ENCODE data around the gene WWOX. TPM values are rescaled to one million over a fixed set of nuclear protein-coding genes. Genes with fewer than 3 reads are reported as not detected.

The WWOX gene
- total RNA-seq, 1 experiment from 2014 or later = 15.6 TPM

DNA sequence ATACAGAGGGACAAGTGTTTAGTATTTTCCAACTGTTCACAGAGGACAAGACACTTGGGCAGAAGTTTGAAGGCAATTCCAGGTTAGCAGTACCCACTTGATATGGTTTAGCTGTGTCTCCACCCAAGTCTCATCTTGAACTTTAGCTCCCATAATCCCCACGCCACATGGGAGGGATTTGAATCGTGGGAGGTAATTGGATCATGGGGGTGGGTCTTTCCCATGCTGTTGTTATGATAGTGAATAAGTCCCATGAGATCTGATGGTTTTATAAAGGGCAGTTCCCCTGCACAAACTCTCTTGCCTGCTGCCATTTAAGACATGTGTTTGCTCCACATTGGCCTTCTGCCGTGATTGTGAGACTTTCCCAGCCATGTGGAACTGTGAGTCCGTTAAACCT lies 832.2 kb downstream of the WWOX start:
- peaks cover 2% of the 10 kb centered on the region for H3K23me2 ChIP-seq (ENCODE audit: insufficient read length, low read depth, low read length, poor library complexity, severe bottlenecking)
- H3K9me3 ChIP-seq (ENCODE audit: control insufficient read depth, low read depth, low read length) = no peaks in the 10 kb centered on the region
- Mint-ChIP-seq H3K36me3 (ENCODE audit: insufficient read depth in 1 of 3, low read depth in 3 of 3) (no peaks in the 10 kb centered on the region; a peak in 1 of 7 replicates), H3K9me3 (no peaks in the 10 kb centered on the region; a peak in 1 of 5 replicates), H3K27ac (no peak overlapping the region), H3K4me3 (no peak overlapping the region), H3K4me1 (no peaks in the 10 kb centered on the region), H3K27me3 (ENCODE audit: low read depth) (no peaks in the 10 kb centered on the region)
- H2BK5ac ChIP-seq (ENCODE audit: insufficient read length, low read length) = no peak overlapping the region
- no peak overlapping the region for H2BK20ac ChIP-seq (ENCODE audit: low read depth, low read length, poor library complexity, severe bottlenecking)
- H2AK5ac ChIP-seq (ENCODE audit: insufficient read length, low read length) = no peak overlapping the region
- H2BK12ac ChIP-seq (ENCODE audit: insufficient read length, low read depth, low read length) = no peak overlapping the region
- no peak overlapping the region for H3K56ac ChIP-seq (ENCODE audit: insufficient read length, low read depth, low read length)
- H3K14ac ChIP-seq (ENCODE audit: insufficient read depth, low read length) = no peak overlapping the region
- no peak overlapping the region for H3K9ac ChIP-seq (ENCODE audit: extremely low read depth, insufficient read length, low read length)
- TF ChIP-seq, protein P1, sequence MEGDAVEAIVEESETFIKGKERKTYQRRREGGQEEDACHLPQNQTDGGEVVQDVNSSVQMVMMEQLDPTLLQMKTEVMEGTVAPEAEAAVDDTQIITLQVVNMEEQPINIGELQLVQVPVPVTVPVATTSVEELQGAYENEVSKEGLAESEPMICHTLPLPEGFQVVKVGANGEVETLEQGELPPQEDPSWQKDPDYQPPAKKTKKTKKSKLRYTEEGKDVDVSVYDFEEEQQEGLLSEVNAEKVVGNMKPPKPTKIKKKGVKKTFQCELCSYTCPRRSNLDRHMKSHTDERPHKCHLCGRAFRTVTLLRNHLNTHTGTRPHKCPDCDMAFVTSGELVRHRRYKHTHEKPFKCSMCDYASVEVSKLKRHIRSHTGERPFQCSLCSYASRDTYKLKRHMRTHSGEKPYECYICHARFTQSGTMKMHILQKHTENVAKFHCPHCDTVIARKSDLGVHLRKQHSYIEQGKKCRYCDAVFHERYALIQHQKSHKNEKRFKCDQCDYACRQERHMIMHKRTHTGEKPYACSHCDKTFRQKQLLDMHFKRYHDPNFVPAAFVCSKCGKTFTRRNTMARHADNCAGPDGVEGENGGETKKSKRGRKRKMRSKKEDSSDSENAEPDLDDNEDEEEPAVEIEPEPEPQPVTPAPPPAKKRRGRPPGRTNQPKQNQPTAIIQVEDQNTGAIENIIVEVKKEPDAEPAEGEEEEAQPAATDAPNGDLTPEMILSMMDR (conservative IDR thresholded peaks at IDR 0.05) = no peak
- H4K20me1 ChIP-seq (ENCODE audit: control insufficient read depth, insufficient read depth, insufficient read length) = no peaks in the 10 kb centered on the region
- no peak overlapping the region for H3K18ac ChIP-seq (ENCODE audit: insufficient read length, low read depth, low read length)
- no peak overlapping the region for H3K4me2 ChIP-seq (ENCODE audit: insufficient read depth, insufficient read length, low read length)
- H3K23ac ChIP-seq (ENCODE audit: insufficient read length, low read depth, low read length) = no peak overlapping the region
- no peak for DNase-seq
- no peak overlapping the region for H3K27ac ChIP-seq (ENCODE audit: insufficient read length, low read depth, low read length)
- H3K27me3 ChIP-seq (ENCODE audit: insufficient read depth, low read length) = no peaks in the 10 kb centered on the region
- H4K91ac ChIP-seq (ENCODE audit: insufficient read length, low read depth, low read length) = no peak overlapping the region
- no peak overlapping the region for H4K5ac ChIP-seq (ENCODE audit: insufficient read length, low read depth, low read length)
- no peaks in the 10 kb centered on the region for H3K79me1 ChIP-seq (ENCODE audit: insufficient read depth, low read depth, low read length, poor library complexity, severe bottlenecking)
- H3T11ph ChIP-seq (ENCODE audit: low read length) = no peak overlapping the region
- H3K79me2 ChIP-seq (ENCODE audit: insufficient read depth, low read length) = no peaks in the 10 kb centered on the region
- no peak overlapping the region for H2BK15ac ChIP-seq (ENCODE audit: low read depth, low read length)
- H3K4ac ChIP-seq (ENCODE audit: low read depth, low read length) = no peak overlapping the region
- no peaks in the 10 kb centered on the region for H3K4me1 ChIP-seq (ENCODE audit: insufficient read depth, low read length)
- no peak overlapping the region for H2BK120ac ChIP-seq (ENCODE audit: low read depth, low read length, poor library complexity, severe bottlenecking)
- WGBS (ENCODE audit: extremely low coverage, insufficient read length, low lambda C conversion rate) = no CpG with 5 or more reads among the region's 4 CpGs
- no peak overlapping the region for H4K8ac ChIP-seq (replicated peaks; ENCODE audit: insufficient read length, low read depth, low read length)
- no peak overlapping the region for H2AFZ ChIP-seq (ENCODE audit: low read length)
